Astrocyte of the cerebellum (primary cell): ENCODE data around the gene HDAC4.

Experiments
- DNase-seq: peaks from one replicate; pipeline ENCODE4 v3.0.0-alpha.2; 2011; ENCODE audit warnings: low read depth
- H3K4me3 ChIP-seq: 2 replicates; pipeline ENCODE4 v1.5.1; 2011; ENCODE audit warnings: mild to moderate bottlenecking, low read depth, low read length, moderate library complexity
- CTCF ChIP-seq: IDR thresholded peaks from 2 replicates; pipeline ENCODE4 v1.5.1; 2012; ENCODE audit warnings: low read length, low read depth, moderate library complexity, mild to moderate bottlenecking; ENCODE audit errors: missing control alignments
- in situ Hi-C: cut with HindIII; loops from 2 replicates; pipeline ENCODE4 v1.10.0; 2017; ENCODE audit warnings: low sequenced_read_pairs

HDAC4 gene

GRCh38 chr2:239097428-239097696, 303.5 kb downstream of the HDAC4 start:
- no peak for TF ChIP-seq CTCF
- no peak for DNase-seq
- in situ Hi-C loops, result no loop called here
- no peak overlapping the region for H3K4me3 ChIP-seq

GRCh38 chr2:239096676-239097427, 304.0 kb downstream of the HDAC4 start:
- no peak for DNase-seq
- H3K4me3 ChIP-seq, result no peak overlapping the region
- in situ Hi-C loops, result no loop called here
- no peak for TF ChIP-seq CTCF

GRCh38 chr2:239095460-239096081, 305.2 kb downstream of the HDAC4 start:
- H3K4me3 ChIP-seq, result no peak overlapping the region
- in situ Hi-C loops, result no loop called here
- DNase-seq, result no peak
- TF ChIP-seq CTCF, result no peak

GRCh38 chr2:239094867-239095266, 306.0 kb downstream of the HDAC4 start:
- no peak for TF ChIP-seq CTCF
- no peak overlapping the region for H3K4me3 ChIP-seq
- in situ Hi-C loops, result loop anchor here (5.0 kb wide), 1 partner anchor 93 kb away; no protein-coding TSS in a partner anchor
- DNase-seq, result no peak

GRCh38 chr2:239093952-239094351, 306.9 kb downstream of the HDAC4 start:
- no peak for TF ChIP-seq CTCF
- in situ Hi-C loops, result loop anchor here (5.0 kb wide), 1 partner anchor 92 kb away; no protein-coding TSS in a partner anchor

GRCh38 chr2:239093542-239093941, 307.3 kb downstream of the HDAC4 start:
- H3K4me3 ChIP-seq, result no peak overlapping the region
- in situ Hi-C loops, result loop anchor here (5.0 kb wide), 1 partner anchor 91 kb away; no protein-coding TSS in a partner anchor
- no peak for TF ChIP-seq CTCF
- DNase-seq, result no peak

More at GRCh38 chr2:239093952-239094351, 306.9 kb downstream of the HDAC4 start:
- H3K4me3 ChIP-seq, result no peak overlapping the region
- DNase-seq, result no peak
